Measurements from ENCODE around the gene MAN2A2. TPM values are rescaled to one million over a fixed set of nuclear protein-coding genes. Genes with fewer than 3 reads are reported as not detected.
A peak's percentile ranks its signal among the peaks of the same experiment; 100 is the strongest.

The MAN2A2 gene
- total and polyA plus RNA-seq, 9 of the 15 experiments (the other 6 are each of a cell fraction or from before 2014, with no cell fraction given), result 7.3 to 151 (median 43.4) TPM

- ATAC-seq (peak; percentile 79), DNase-seq (ENCODE audit: extremely low read depth in 1 of 4, low spot score in 3 of 4) (peak; percentile 76 to 84 (median 78)), FAIRE-seq (peak; percentile 96)
- H4K20me1 ChIP-seq (replicated peaks; ENCODE audit: control insufficient read depth, insufficient read depth, low read length), result peaks cover 6% of the 10 kb centered on the region; the same call in 1 of the 2 replicates
- in situ Hi-C loops (cut with MboI), result loop anchor here (5.0 to 10.0 kb wide), 3 partner anchors 238 to 571 kb away; no protein-coding TSS in a partner anchor
- H3K4me2 ChIP-seq (ENCODE audit: insufficient read depth, low read length), result no peak overlapping the region
- peaks cover 29% of the 10 kb centered on the region; the same call in 2 of the 3 replicates for H3K36me3 ChIP-seq (ENCODE audit: control insufficient read depth, insufficient read depth, low read length)
- intact Hi-C loops (cut with micrococcal nuclease), result loop anchor here (1.0 to 10.0 kb wide), 5 partner anchors 68 to 561 kb away; no protein-coding TSS in a partner anchor
- H3K27me3 ChIP-seq (ENCODE audit: control insufficient read depth in 2 of 2, insufficient read depth in 2 of 2, low read length in 2 of 2), result no peaks in the 10 kb centered on the region
- ChIA-PET POLR2A (interaction anchor here (0.5 to 2.6 kb wide), 11 partner anchors 10 to 645 kb away, joined by 3 to 11 read pairs (median 4); no protein-coding TSS in a partner anchor), CTCF (ENCODE audit: low intra/inter-chr PET ratio) (interaction anchor here (0.5 to 2.1 kb wide), 10 partner anchors 79 to 1263 kb away, joined by 3 to 11 read pairs (median 5); no protein-coding TSS in a partner anchor)
- H2AFZ ChIP-seq (ENCODE audit: low read depth, low read length), result peak overlapping the region; percentile 61
- H3K4me3 ChIP-seq, result no peak overlapping the region
- H3K27ac ChIP-seq (ENCODE audit: extremely low read depth, low read depth, low read length), result peak overlapping the region; percentile 42; the same call in 1 of the 3 replicates
- 66% methylated on average over 17 of the region's 23 CpGs for WGBS (ENCODE audit: insufficient coverage, low coverage, missing lambda C conversion rate)
- peak overlapping the region in 1 of 2 experiments; percentile 46; a peak in 2 of 4 replicates for H3K9ac ChIP-seq (ENCODE audit: insufficient read depth in 1 of 2, low read depth in 2 of 2, low read length in 2 of 2)
- no peaks in the 10 kb centered on the region for H3K9me3 ChIP-seq (replicated peaks; ENCODE audit: control insufficient read depth, insufficient read depth, low read depth, low read length)
- no peaks in the 10 kb centered on the region for H3K79me2 ChIP-seq (ENCODE audit: control insufficient read depth, insufficient read depth, low read length)
- BruUV-seq (replicated peaks), result no TSS peak
- H3K4me1 ChIP-seq (replicated peaks in 1 of 2; ENCODE audit: control insufficient read depth in 2 of 2, insufficient read depth in 2 of 2, low read length in 2 of 2), result peaks cover 10 to 71% of the 10 kb centered on the region in 2 experiments; a peak in 4 of 5 replicates
- peaks cover 3% of the 10 kb centered on the region for H3K9me1 ChIP-seq (ENCODE audit: control insufficient read depth, insufficient read depth, low read length)
- TF ChIP-seq ELK3 (CRISPR knock-in tag; IDR thresholded peaks at IDR 0.05) (0 out of 2 replicates have a peak, but pooled peaks have one; percentile 53), ZBTB7A (IDR thresholded peaks at IDR 0.05; ENCODE audit: borderline replicate concordance, control insufficient read depth, low read depth, low read length) (peak; percentile 54; the same call in 1 of the 2 replicates), NR2F6 (CRISPR knock-in tag; IDR thresholded peaks at IDR 0.05) (no peak; the same call in 1 of the 2 replicates), TSC22D4 (tag; IDR thresholded peaks at IDR 0.05) (no peak), COPS2 (conservative IDR thresholded peaks at IDR 0.05) (no peak), E2F3 (CRISPR knock-in tag; IDR thresholded peaks at IDR 0.05) (peak; percentile 53; the same call in 1 of the 2 replicates), BACH1 (tag; IDR thresholded peaks at IDR 0.05) (no peak), ZBTB33 (CRISPR knock-in tag; IDR thresholded peaks at IDR 0.05) (0 out of 2 replicates have a peak, but pooled peaks have one; percentile 30), TARDBP (IDR thresholded peaks at IDR 0.05) (0 out of 2 replicates have a peak, but pooled peaks have one; percentile 50), ZNF232 (CRISPR knock-in tag; IDR thresholded peaks at IDR 0.05) (no peak), TEAD4 (IDR thresholded peaks at IDR 0.05; ENCODE audit: low read length) (0 out of 2 replicates have a peak, but pooled peaks have one; percentile 14), TEAD4 (CRISPR knock-in tag; IDR thresholded peaks at IDR 0.05; ENCODE audit: borderline replicate concordance) (no peak), LCOR (CRISPR knock-in tag; IDR thresholded peaks at IDR 0.05) (peak; percentile 64), CC2D1A (IDR thresholded peaks at IDR 0.05) (peak; percentile 89), ZNF311 (CRISPR knock-in tag; IDR thresholded peaks at IDR 0.05) (0 out of 2 replicates have a peak, but pooled peaks have one; percentile 25), ZSCAN32 (CRISPR knock-in tag; IDR thresholded peaks at IDR 0.05) (0 out of 2 replicates have a peak, but pooled peaks have one; percentile 35), XRCC5 (IDR thresholded peaks at IDR 0.05; ENCODE audit: low read depth, low read length) (0 out of 2 replicates have a peak, but pooled peaks have one; percentile 34), SMAD1 (IDR thresholded peaks at IDR 0.05; ENCODE audit: low read depth, low read length, partially characterized antibody) (no peak)
These were observed 17.4 kb upstream of the MAN2A2 start for GRCh38 chr15:90885432-90886290.
